ENCODE measurements around the gene PADI2.

The PADI2 gene

GRCh38 chr1:17082761-17083160 is 36.5 kb downstream of the PADI2 start:
- Histone ChIP-seq H3K79me2 (ENCODE audit: insufficient read depth, low read depth) (no peaks in the 10 kb centered on the region), H3K4me1 (ENCODE audit: low read depth, poor library complexity, severe bottlenecking) (no peaks in the 10 kb centered on the region), H3K36me3 (ENCODE audit: insufficient read depth) (no peaks in the 10 kb centered on the region), H4K20me1 (ENCODE audit: insufficient read depth) (no peaks in the 10 kb centered on the region), H2AFZ (ENCODE audit: low read depth) (no peak overlapping the region), H3K9ac (no peak overlapping the region), H3K4me2 (no peak overlapping the region), H3K27ac (no peak overlapping the region), H3K4me3 (IDR thresholded peaks at IDR 0.05; ENCODE audit: insufficient read depth, low read depth, low read length) (no peak overlapping the region), H3K27me3 (ENCODE audit: insufficient read depth, low read depth) (peaks cover 55% of the 10 kb centered on the region; the same call in 1 of the 2 replicates)
- no peak for TF ChIP-seq CTCF (conservative IDR thresholded peaks at IDR 0.05; ENCODE audit: low read depth, low read length)

- no peak for TF ChIP-seq CTCF (conservative IDR thresholded peaks at IDR 0.05; ENCODE audit: low read depth, low read length)
- H3K79me2 ChIP-seq (ENCODE audit: insufficient read depth, low read depth), result no peaks in the 10 kb centered on the region
Observed at GRCh38 chr1:17081439-17081838, 37.8 kb downstream of the PADI2 start.

GRCh38 chr1:17080880-17081279 is 38.4 kb downstream of the PADI2 start:
- Histone ChIP-seq H2AFZ (ENCODE audit: low read depth) (no peak overlapping the region), H3K4me2 (no peak overlapping the region), H3K9ac (no peak overlapping the region), H3K4me3 (IDR thresholded peaks at IDR 0.05; ENCODE audit: insufficient read depth, low read depth, low read length) (no peak overlapping the region), H3K4me1 (ENCODE audit: low read depth, poor library complexity, severe bottlenecking) (no peaks in the 10 kb centered on the region), H3K27ac (no peak overlapping the region), H4K20me1 (ENCODE audit: insufficient read depth) (no peaks in the 10 kb centered on the region), H3K27me3 (ENCODE audit: insufficient read depth, low read depth) (peaks cover 48% of the 10 kb centered on the region; the same call in 1 of the 2 replicates), H3K79me2 (ENCODE audit: insufficient read depth, low read depth) (no peaks in the 10 kb centered on the region), H3K36me3 (ENCODE audit: insufficient read depth) (no peaks in the 10 kb centered on the region)
- TF ChIP-seq CTCF (conservative IDR thresholded peaks at IDR 0.05; ENCODE audit: low read depth, low read length), result no peak

More at GRCh38 chr1:17081439-17081838, 37.8 kb downstream of the PADI2 start:
- Histone ChIP-seq H3K36me3 (ENCODE audit: insufficient read depth) (no peaks in the 10 kb centered on the region), H3K4me3 (IDR thresholded peaks at IDR 0.05; ENCODE audit: insufficient read depth, low read depth, low read length) (no peak overlapping the region), H3K4me1 (ENCODE audit: low read depth, poor library complexity, severe bottlenecking) (no peaks in the 10 kb centered on the region), H3K27me3 (ENCODE audit: insufficient read depth, low read depth) (peaks cover 49% of the 10 kb centered on the region; the same call in 1 of the 2 replicates), H3K4me2 (no peak overlapping the region), H4K20me1 (ENCODE audit: insufficient read depth) (no peaks in the 10 kb centered on the region), H3K9ac (no peak overlapping the region), H2AFZ (ENCODE audit: low read depth) (no peak overlapping the region), H3K27ac (no peak overlapping the region)

GRCh38 chr1:17080085-17080759 is 39.0 kb downstream of the PADI2 start:
- H3K4me1 ChIP-seq (ENCODE audit: low read depth, poor library complexity, severe bottlenecking), result no peaks in the 10 kb centered on the region
- H3K4me3 ChIP-seq (IDR thresholded peaks at IDR 0.05; ENCODE audit: insufficient read depth, low read depth, low read length), result no peak overlapping the region
- H3K36me3 ChIP-seq (ENCODE audit: insufficient read depth), result no peaks in the 10 kb centered on the region
- TF ChIP-seq CTCF (conservative IDR thresholded peaks at IDR 0.05; ENCODE audit: low read depth, low read length), result no peak
- H3K27ac ChIP-seq, result no peak overlapping the region
- H3K27me3 ChIP-seq (ENCODE audit: insufficient read depth, low read depth), result peaks cover 42% of the 10 kb centered on the region; the same call in 1 of the 2 replicates
- H3K4me2 ChIP-seq, result no peak overlapping the region
- H3K79me2 ChIP-seq (ENCODE audit: insufficient read depth, low read depth), result no peaks in the 10 kb centered on the region
- H4K20me1 ChIP-seq (ENCODE audit: insufficient read depth), result no peaks in the 10 kb centered on the region
- H3K9ac ChIP-seq, result no peak overlapping the region
- H2AFZ ChIP-seq (ENCODE audit: low read depth), result no peak overlapping the region

Measured in KMS-11 (cell line).